ENCODE results near the gene EHBP1.

EHBP1 gene

GRCh38 chr2:62760026-62760425 lies 54.5 kb downstream of the EHBP1 start:
- Histone ChIP-seq H4K20me1 (ENCODE audit: insufficient read depth) (no peaks in the 10 kb centered on the region), H3K27me3 (ENCODE audit: insufficient read depth, low read depth) (no peaks in the 10 kb centered on the region), H3K4me3 (IDR thresholded peaks at IDR 0.05; ENCODE audit: insufficient read depth, low read depth, low read length) (no peak overlapping the region), H3K79me2 (ENCODE audit: insufficient read depth, low read depth) (peaks cover 5% of the 10 kb centered on the region; the same call in 1 of the 2 replicates), H3K4me1 (ENCODE audit: low read depth, poor library complexity, severe bottlenecking) (no peaks in the 10 kb centered on the region), H3K9ac (no peak overlapping the region), H3K27ac (no peak overlapping the region), H3K4me2 (no peak overlapping the region), H2AFZ (ENCODE audit: low read depth) (no peak overlapping the region), H3K36me3 (ENCODE audit: insufficient read depth) (no peaks in the 10 kb centered on the region)
- no peak for TF ChIP-seq CTCF (conservative IDR thresholded peaks at IDR 0.05; ENCODE audit: low read depth, low read length)

- no peak overlapping the region for H3K9ac ChIP-seq
- H4K20me1 ChIP-seq (ENCODE audit: insufficient read depth): no peaks in the 10 kb centered on the region
- H3K79me2 ChIP-seq (ENCODE audit: insufficient read depth, low read depth): peaks cover 5% of the 10 kb centered on the region; the same call in 1 of the 2 replicates
- H3K27ac ChIP-seq: no peak overlapping the region
- H3K4me3 ChIP-seq (IDR thresholded peaks at IDR 0.05; ENCODE audit: insufficient read depth, low read depth, low read length): no peak overlapping the region
- no peak overlapping the region for H2AFZ ChIP-seq (ENCODE audit: low read depth)
- no peak overlapping the region for H3K4me2 ChIP-seq
- H3K27me3 ChIP-seq (ENCODE audit: insufficient read depth, low read depth): no peaks in the 10 kb centered on the region
- TF ChIP-seq CTCF (conservative IDR thresholded peaks at IDR 0.05; ENCODE audit: low read depth, low read length): no peak
- H3K4me1 ChIP-seq (ENCODE audit: low read depth, poor library complexity, severe bottlenecking): no peaks in the 10 kb centered on the region
- H3K36me3 ChIP-seq (ENCODE audit: insufficient read depth): no peaks in the 10 kb centered on the region
Observed at GRCh38 chr2:62760555-62760954, 55.0 kb downstream of the EHBP1 start.

GRCh38 chr2:62765619-62766376 lies 60.3 kb downstream of the EHBP1 start:
- TF ChIP-seq CTCF (conservative IDR thresholded peaks at IDR 0.05; ENCODE audit: low read depth, low read length): no peak
- no peak overlapping the region for H3K9ac ChIP-seq
- no peak overlapping the region for H3K4me3 ChIP-seq (IDR thresholded peaks at IDR 0.05; ENCODE audit: insufficient read depth, low read depth, low read length)
- H3K79me2 ChIP-seq (ENCODE audit: insufficient read depth, low read depth): peaks cover 5% of the 10 kb centered on the region; the same call in 1 of the 2 replicates
- no peaks in the 10 kb centered on the region for H4K20me1 ChIP-seq (ENCODE audit: insufficient read depth)
- no peak overlapping the region for H3K27ac ChIP-seq
- H2AFZ ChIP-seq (ENCODE audit: low read depth): no peak overlapping the region
- no peaks in the 10 kb centered on the region for H3K27me3 ChIP-seq (ENCODE audit: insufficient read depth, low read depth)
- H3K4me2 ChIP-seq: no peak overlapping the region
- H3K36me3 ChIP-seq (ENCODE audit: insufficient read depth): no peaks in the 10 kb centered on the region
- H3K4me1 ChIP-seq (ENCODE audit: low read depth, poor library complexity, severe bottlenecking): no peaks in the 10 kb centered on the region

DNA sequence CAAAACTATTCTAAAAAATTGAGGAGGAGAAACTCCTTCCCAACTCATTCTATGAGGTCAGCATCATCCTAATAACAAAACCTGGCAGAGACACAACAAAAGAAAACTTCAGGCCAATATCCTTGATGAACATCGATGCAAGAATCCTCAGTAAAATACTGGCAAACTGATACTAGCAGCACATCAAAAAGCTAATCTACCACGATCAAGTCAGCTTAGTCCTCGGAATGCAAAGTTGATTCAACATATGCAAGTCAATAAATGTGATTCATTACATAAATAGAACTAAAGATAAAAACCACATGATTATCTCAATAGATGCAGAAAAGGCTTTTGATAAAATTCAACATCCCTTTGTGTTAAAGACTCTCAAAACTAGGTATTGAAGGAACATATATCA lies 63.1 kb downstream of the EHBP1 start:
- no peak overlapping the region for H3K4me3 ChIP-seq (IDR thresholded peaks at IDR 0.05; ENCODE audit: insufficient read depth, low read depth, low read length)
- H3K4me2 ChIP-seq: no peak overlapping the region
- no peak overlapping the region for H2AFZ ChIP-seq (ENCODE audit: low read depth)
- no peaks in the 10 kb centered on the region for H3K36me3 ChIP-seq (ENCODE audit: insufficient read depth)
- no peak for TF ChIP-seq CTCF (conservative IDR thresholded peaks at IDR 0.05; ENCODE audit: low read depth, low read length)
- no peaks in the 10 kb centered on the region for H3K4me1 ChIP-seq (ENCODE audit: low read depth, poor library complexity, severe bottlenecking)
- H3K9ac ChIP-seq: no peak overlapping the region
- H3K27ac ChIP-seq: no peak overlapping the region
- H4K20me1 ChIP-seq (ENCODE audit: insufficient read depth): no peaks in the 10 kb centered on the region
- H3K27me3 ChIP-seq (ENCODE audit: insufficient read depth, low read depth): no peaks in the 10 kb centered on the region
- H3K79me2 ChIP-seq (ENCODE audit: insufficient read depth, low read depth): no peaks in the 10 kb centered on the region

Data from KMS-11 (cell line).